Measurements from ENCODE around the gene SLC4A3. TPM values are rescaled to one million over a fixed set of nuclear protein-coding genes. Genes with fewer than 3 reads are reported as not detected.

Gene SLC4A3
- polyA plus RNA-seq, 1 donor (not counting 4 experiments of a cell fraction or from before 2014, with no cell fraction given) = 6.2 TPM

DNA sequence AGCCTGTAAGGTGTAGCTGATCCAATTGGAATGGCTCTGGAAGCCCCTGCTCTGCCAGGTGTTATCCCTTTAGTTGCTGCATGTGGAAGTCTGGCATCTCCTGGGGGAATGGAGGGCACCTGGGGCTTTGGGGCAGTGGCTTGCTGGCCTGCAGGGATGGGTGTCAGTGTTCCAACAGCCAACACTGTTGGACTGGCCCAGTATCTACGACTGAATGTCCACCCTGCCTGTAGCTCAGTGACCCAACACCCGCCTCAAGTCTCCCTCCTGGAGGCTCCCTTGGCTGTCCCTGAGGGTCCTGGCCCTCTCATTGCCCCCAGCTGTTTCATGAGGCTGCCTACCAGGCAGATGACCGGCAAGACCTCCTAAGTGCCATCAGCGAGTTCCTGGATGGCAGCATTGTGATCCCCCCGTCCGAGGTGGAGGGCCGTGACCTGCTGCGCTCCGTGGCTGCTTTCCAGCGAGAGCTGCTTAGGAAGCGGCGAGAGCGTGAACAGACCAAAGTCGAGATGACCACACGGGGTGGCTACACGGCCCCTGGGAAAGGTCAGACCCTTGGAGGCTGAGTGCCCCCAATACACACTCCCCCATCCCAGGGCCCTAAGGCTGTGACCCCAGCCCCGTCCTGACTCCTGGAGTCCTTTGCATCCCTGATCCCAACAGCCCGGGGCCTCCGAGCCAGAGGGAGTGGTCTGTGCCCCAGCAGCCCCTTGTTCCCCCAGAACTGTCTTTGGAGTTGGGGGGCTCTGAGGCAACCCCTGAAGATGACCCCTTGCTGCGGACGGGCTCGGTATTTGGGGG is 7.7 kb downstream of the SLC4A3 start:
- FAIRE-seq (no peak), DNase-seq (ENCODE audit: low read depth, low spot score) (no peak)
- Histone ChIP-seq H3K9me3 (ENCODE audit: control insufficient read depth, low read depth, low read length) (no peaks in the 10 kb centered on the region), H3K9me1 (ENCODE audit: control insufficient read depth, extremely low read depth, insufficient read depth, low read length) (no peaks in the 10 kb centered on the region), H3K79me2 (ENCODE audit: control insufficient read depth, insufficient read depth, low read length) (no peaks in the 10 kb centered on the region), H3K36me3 (ENCODE audit: control insufficient read depth in 2 of 2, extremely low read depth in 1 of 2, insufficient read depth in 2 of 2, low read length in 2 of 2) (peaks cover 17 to 24% of the 10 kb centered on the region in 2 experiments), H3K9ac (ENCODE audit: control insufficient read depth, extremely low read depth, insufficient read depth, low read length) (no peak overlapping the region), H3K4me3 (ENCODE audit: control insufficient read depth in 2 of 3, extremely low read depth in 1 of 3, insufficient read depth in 2 of 3, low read depth in 1 of 3, low read length in 3 of 3) (no peak overlapping the region), H3K27me3 (ENCODE audit: control insufficient read depth, extremely low read depth, insufficient read depth, low read length) (no peaks in the 10 kb centered on the region), H3K4me2 (ENCODE audit: control insufficient read depth, extremely low read depth, insufficient read depth, low read depth, low read length) (no peak overlapping the region), H3K4me1 (ENCODE audit: control insufficient read depth, extremely low read depth, insufficient read depth, low read length) (no peaks in the 10 kb centered on the region), H4K20me1 (ENCODE audit: control insufficient read depth, extremely low read depth, insufficient read depth, low read length) (no peaks in the 10 kb centered on the region), H3K27ac (ENCODE audit: control insufficient read depth, insufficient read depth, low read length) (no peak overlapping the region), H2AFZ (ENCODE audit: control insufficient read depth, low read length) (no peak overlapping the region)
- no peak for TF ChIP-seq EZH2 (IDR thresholded peaks at IDR 0.05; ENCODE audit: low read length)
- TF ChIP-seq, protein P1, sequence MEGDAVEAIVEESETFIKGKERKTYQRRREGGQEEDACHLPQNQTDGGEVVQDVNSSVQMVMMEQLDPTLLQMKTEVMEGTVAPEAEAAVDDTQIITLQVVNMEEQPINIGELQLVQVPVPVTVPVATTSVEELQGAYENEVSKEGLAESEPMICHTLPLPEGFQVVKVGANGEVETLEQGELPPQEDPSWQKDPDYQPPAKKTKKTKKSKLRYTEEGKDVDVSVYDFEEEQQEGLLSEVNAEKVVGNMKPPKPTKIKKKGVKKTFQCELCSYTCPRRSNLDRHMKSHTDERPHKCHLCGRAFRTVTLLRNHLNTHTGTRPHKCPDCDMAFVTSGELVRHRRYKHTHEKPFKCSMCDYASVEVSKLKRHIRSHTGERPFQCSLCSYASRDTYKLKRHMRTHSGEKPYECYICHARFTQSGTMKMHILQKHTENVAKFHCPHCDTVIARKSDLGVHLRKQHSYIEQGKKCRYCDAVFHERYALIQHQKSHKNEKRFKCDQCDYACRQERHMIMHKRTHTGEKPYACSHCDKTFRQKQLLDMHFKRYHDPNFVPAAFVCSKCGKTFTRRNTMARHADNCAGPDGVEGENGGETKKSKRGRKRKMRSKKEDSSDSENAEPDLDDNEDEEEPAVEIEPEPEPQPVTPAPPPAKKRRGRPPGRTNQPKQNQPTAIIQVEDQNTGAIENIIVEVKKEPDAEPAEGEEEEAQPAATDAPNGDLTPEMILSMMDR (optimal IDR thresholded peaks at IDR 0.05 in 1 of 3, IDR thresholded peaks at IDR 0.05 in 1 of 3, conservative IDR thresholded peaks at IDR 0.05 in 1 of 3; ENCODE audit: extremely low read depth in 1 of 3, insufficient read depth in 2 of 3, low read length in 3 of 3) = no peak
- dilution Hi-C loops (cut with MboI; ENCODE audit: extremely low pct_ligation_motif_present, low sequenced_read_pairs) = no loop called here

DNA sequence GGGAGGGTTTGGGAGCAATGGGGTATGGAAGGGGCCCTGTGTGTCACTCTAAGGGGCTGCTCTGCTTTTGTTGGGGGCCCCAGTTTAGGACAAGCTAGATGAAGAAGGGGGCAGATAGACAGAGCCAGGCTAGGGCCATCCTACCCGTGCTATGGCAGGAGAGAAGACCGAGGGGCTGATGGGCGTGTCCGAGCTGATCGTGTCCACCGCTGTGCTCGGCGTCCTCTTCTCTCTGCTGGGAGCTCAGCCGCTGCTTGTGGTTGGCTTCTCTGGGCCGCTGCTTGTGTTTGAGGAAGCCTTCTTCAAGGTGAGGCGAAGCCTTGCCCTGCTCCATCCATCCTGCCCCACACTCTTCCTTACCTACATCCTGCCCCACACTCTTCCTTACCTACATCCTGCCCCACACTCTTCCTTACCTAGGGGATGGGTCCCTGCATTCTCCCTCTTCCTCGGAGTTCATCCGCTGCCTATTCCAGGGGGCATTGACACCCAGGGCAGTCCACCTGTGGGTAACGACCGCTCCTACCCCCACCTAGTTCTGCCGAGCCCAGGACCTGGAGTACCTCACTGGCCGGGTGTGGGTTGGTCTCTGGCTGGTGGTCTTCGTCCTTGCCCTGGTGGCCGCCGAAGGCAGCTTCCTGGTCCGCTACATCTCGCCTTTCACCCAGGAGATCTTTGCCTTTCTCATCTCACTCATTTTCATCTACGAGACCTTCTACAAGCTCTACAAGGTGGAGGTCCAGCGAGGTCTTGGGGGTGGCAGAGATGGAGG is 8.9 kb downstream of the SLC4A3 start:
- Histone ChIP-seq H3K9me3 (ENCODE audit: control insufficient read depth, low read depth, low read length) (no peaks in the 10 kb centered on the region), H2AFZ (ENCODE audit: control insufficient read depth, low read length) (no peak overlapping the region), H3K4me3 (ENCODE audit: control insufficient read depth in 2 of 3, extremely low read depth in 1 of 3, insufficient read depth in 2 of 3, low read depth in 1 of 3, low read length in 3 of 3) (no peak overlapping the region), H3K9me1 (ENCODE audit: control insufficient read depth, extremely low read depth, insufficient read depth, low read length) (no peaks in the 10 kb centered on the region), H4K20me1 (ENCODE audit: control insufficient read depth, extremely low read depth, insufficient read depth, low read length) (no peaks in the 10 kb centered on the region), H3K36me3 (ENCODE audit: control insufficient read depth in 2 of 2, extremely low read depth in 1 of 2, insufficient read depth in 2 of 2, low read length in 2 of 2) (peaks cover 17 to 28% of the 10 kb centered on the region in 2 experiments), H3K4me1 (ENCODE audit: control insufficient read depth, extremely low read depth, insufficient read depth, low read length) (no peaks in the 10 kb centered on the region), H3K4me2 (ENCODE audit: control insufficient read depth, extremely low read depth, insufficient read depth, low read depth, low read length) (no peak overlapping the region), H3K79me2 (ENCODE audit: control insufficient read depth, insufficient read depth, low read length) (no peaks in the 10 kb centered on the region), H3K27me3 (ENCODE audit: control insufficient read depth, extremely low read depth, insufficient read depth, low read length) (no peaks in the 10 kb centered on the region), H3K27ac (ENCODE audit: control insufficient read depth, insufficient read depth, low read length) (no peak overlapping the region), H3K9ac (ENCODE audit: control insufficient read depth, extremely low read depth, insufficient read depth, low read length) (no peak overlapping the region)
- no peak for DNase-seq (ENCODE audit: low read depth, low spot score)
- TF ChIP-seq, protein P1 (optimal IDR thresholded peaks at IDR 0.05 in 1 of 3, IDR thresholded peaks at IDR 0.05 in 1 of 3, conservative IDR thresholded peaks at IDR 0.05 in 1 of 3; ENCODE audit: extremely low read depth in 1 of 3, insufficient read depth in 2 of 3, low read length in 3 of 3) = no peak
- no peak for TF ChIP-seq EZH2 (IDR thresholded peaks at IDR 0.05; ENCODE audit: low read length)
- no peak for FAIRE-seq
- dilution Hi-C loops (cut with MboI; ENCODE audit: extremely low pct_ligation_motif_present, low sequenced_read_pairs) = no loop called here
